Parathyroid adenoma (tissue), 2 donors: ENCODE results near the gene FAM53A.

Experiments
- H2AFZ ChIP-seq: fragments of 300-600 bp; sonication (generic); one replicate; pipeline ENCODE4 v1.7.0; 2017; ENCODE audit warnings: antibody characterized with exemption, mild to moderate bottlenecking
- H3K27ac ChIP-seq: fragments of 300-600 bp; sonication (generic); one replicate; pipeline ENCODE4 v1.7.0; 2017
- H3K27me3 ChIP-seq: fragments of 300-600 bp; sonication (generic); one replicate; pipeline ENCODE4 v1.7.0; 2017; ENCODE audit warnings: low read length; ENCODE audit not compliant: control insufficient read depth, insufficient read depth
- H3K36me3 ChIP-seq: fragments of 300-600 bp; sonication (generic); one replicate; pipeline ENCODE4 v1.7.0; 2017; ENCODE audit warnings: low read length; ENCODE audit not compliant: control insufficient read depth, insufficient read depth
- H3K4me1 ChIP-seq: fragments of 300-600 bp; sonication (generic); one replicate; pipeline ENCODE4 v1.7.0; 2017; ENCODE audit warnings: control low read depth
- H3K4me2 ChIP-seq: fragments of 300-600 bp; sonication (generic); one replicate; pipeline ENCODE4 v1.7.0; 2017; ENCODE audit warnings: low read length
- H3K4me3 ChIP-seq: fragments of 300-600 bp; sonication (generic); one replicate; pipeline ENCODE4 v1.7.0; 2017; ENCODE audit warnings: low read depth, low read length
- H3K79me2 ChIP-seq: fragments of 300-600 bp; sonication (generic); one replicate; pipeline ENCODE4 v1.7.0; 2017; ENCODE audit warnings: control low read depth
- H3K9ac ChIP-seq: fragments of 300-600 bp; sonication (generic); one replicate; pipeline ENCODE4 v1.7.0; 2017; ENCODE audit warnings: mild to moderate bottlenecking
- H3K9me3 ChIP-seq: fragments of 300-600 bp; sonication (generic); one replicate; pipeline ENCODE4 v1.7.0; 2017; ENCODE audit warnings: low read length; ENCODE audit not compliant: control insufficient read depth
- CTCF ChIP-seq: fragments of 300-600 bp; sonication (generic); IDR thresholded peaks from one replicate; pipeline ENCODE4 v1.7.0; 2017; ENCODE audit warnings: antibody characterized with exemption, mild to moderate bottlenecking
- donor health status: primary hyperparathyroidism.

FAM53A gene

DNA sequence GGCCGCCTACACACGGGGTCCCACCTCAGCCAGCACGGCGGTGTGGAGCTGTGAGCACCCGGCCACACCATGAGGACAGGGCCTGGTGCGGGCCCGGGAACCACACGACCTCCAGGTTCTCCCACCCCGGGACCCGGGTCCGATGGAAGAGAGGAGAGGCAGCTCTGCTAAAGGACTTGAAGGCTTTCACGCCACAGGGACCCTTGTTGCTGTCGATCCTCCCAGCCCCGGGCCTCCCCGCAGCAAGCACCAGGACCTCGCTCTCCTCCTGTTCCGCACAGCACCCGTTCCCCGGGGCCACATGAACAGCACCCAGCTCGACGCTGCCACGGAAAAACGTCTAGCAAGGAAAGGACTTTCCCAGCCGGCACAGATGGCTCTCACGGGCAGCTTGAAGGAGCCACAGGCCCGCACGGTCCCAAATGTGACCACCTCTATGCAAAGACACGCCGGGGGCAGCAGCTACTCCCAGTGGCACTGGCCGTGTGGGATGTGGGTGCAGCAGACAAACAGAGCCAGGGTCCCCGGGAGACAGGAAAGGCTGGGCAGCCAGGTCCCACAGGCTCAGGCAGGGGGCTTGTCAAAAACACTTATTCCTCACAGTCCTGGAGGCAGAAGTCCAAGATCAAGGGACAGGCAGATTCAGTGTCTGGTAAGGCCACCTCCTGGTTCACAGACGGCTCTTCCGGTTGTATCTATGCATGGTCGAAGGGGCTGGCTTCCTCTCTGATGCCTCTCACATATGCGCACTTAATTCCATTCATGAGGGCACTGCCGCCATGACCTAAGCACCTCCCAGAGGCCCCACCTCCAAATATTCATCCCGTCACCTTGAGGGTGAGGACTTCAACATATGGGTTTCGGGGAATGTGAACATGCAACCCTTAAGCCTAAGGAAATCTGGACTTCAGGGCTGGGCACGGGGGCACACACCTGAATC is 24.7 kb downstream of the FAM53A start:
- Histone ChIP-seq H3K4me3 (no peak overlapping the region), H2AFZ (no peak overlapping the region), H3K27me3 (no peaks in the 10 kb centered on the region), H3K79me2 (no peaks in the 10 kb centered on the region), H3K36me3 (no peaks in the 10 kb centered on the region), H3K4me2 (no peak overlapping the region), H3K9me3 (no peaks in the 10 kb centered on the region), H3K27ac (no peak overlapping the region), H3K9ac (no peak overlapping the region), H3K4me1 (no peaks in the 10 kb centered on the region)
- TF ChIP-seq CTCF, result no peak

DNA sequence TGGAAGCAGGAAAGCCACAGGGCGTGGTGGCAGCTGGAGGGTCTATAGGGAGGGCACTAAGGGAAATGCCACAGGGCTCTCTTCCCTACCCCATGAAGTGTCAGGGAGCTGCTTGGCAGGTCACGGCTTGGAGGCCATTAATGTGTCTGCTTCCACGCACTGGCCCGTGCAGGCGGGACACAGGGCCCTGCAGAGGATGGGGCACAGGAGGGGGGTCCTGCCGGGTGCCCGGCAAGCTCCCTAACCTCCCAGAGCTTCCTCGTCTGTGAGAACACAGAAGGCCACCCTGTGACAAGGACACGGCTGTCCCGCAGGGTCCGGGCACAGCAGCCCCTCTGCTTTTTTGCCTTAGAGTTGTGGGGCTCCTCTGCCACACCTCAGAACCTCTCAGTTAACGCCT is 25.5 kb downstream of the FAM53A start:
- Histone ChIP-seq H3K79me2 (no peaks in the 10 kb centered on the region), H3K27me3 (no peaks in the 10 kb centered on the region), H3K4me3 (no peak overlapping the region), H2AFZ (no peak overlapping the region), H3K9ac (no peak overlapping the region), H3K27ac (no peak overlapping the region), H3K9me3 (no peaks in the 10 kb centered on the region), H3K4me2 (no peak overlapping the region), H3K36me3 (no peaks in the 10 kb centered on the region), H3K4me1 (no peaks in the 10 kb centered on the region)
- TF ChIP-seq CTCF, result no peak

- H3K4me1 ChIP-seq, result no peaks in the 10 kb centered on the region
- H3K4me2 ChIP-seq, result no peak overlapping the region
- no peaks in the 10 kb centered on the region for H3K79me2 ChIP-seq
- H3K9ac ChIP-seq, result no peak overlapping the region
- H3K27ac ChIP-seq, result no peak overlapping the region
- no peaks in the 10 kb centered on the region for H3K27me3 ChIP-seq
- no peak for TF ChIP-seq CTCF
- no peak overlapping the region for H2AFZ ChIP-seq
- H3K36me3 ChIP-seq, result no peaks in the 10 kb centered on the region
- no peak overlapping the region for H3K4me3 ChIP-seq
- no peaks in the 10 kb centered on the region for H3K9me3 ChIP-seq
These were observed 26.0 kb downstream of the FAM53A start for GRCh38 chr4:1658146-1658545.

GRCh38 chr4:1656986-1657385 is 27.1 kb downstream of the FAM53A start:
- H3K79me2 ChIP-seq, result no peaks in the 10 kb centered on the region
- H3K27ac ChIP-seq, result no peak overlapping the region
- no peak overlapping the region for H3K9ac ChIP-seq
- TF ChIP-seq CTCF, result no peak
- H3K4me3 ChIP-seq, result no peak overlapping the region
- no peaks in the 10 kb centered on the region for H3K36me3 ChIP-seq
- no peak overlapping the region for H2AFZ ChIP-seq
- H3K9me3 ChIP-seq, result no peaks in the 10 kb centered on the region
- no peaks in the 10 kb centered on the region for H3K4me1 ChIP-seq
- no peak overlapping the region for H3K4me2 ChIP-seq
- H3K27me3 ChIP-seq, result no peaks in the 10 kb centered on the region

DNA sequence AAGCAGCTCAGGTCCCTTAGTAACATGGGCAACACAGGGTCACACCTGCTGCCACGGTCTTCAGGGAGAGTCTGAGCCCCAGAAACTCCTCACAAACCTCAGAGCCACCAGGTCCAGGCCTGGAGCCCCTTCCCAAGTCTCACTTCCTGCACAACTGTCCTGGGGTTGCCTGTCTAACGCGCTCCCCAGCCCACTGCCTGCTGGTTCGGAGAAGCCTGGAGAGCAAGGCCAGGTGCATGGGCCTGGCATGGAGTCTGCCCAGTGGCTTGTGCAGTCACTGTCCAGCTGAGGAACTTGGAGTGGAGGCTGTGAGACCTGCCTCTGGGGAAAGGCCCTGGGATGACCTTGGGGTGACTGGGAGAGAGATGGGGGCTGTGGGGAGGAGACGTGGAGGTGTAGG is 28.0 kb downstream of the FAM53A start:
- no peaks in the 10 kb centered on the region for H3K9me3 ChIP-seq
- H3K4me3 ChIP-seq, result no peak overlapping the region
- H3K27ac ChIP-seq, result no peak overlapping the region
- TF ChIP-seq CTCF, result no peak
- no peak overlapping the region for H3K4me2 ChIP-seq
- H3K4me1 ChIP-seq, result no peaks in the 10 kb centered on the region
- H3K79me2 ChIP-seq, result no peaks in the 10 kb centered on the region
- H3K9ac ChIP-seq, result no peak overlapping the region
- no peaks in the 10 kb centered on the region for H3K36me3 ChIP-seq
- H3K27me3 ChIP-seq, result no peaks in the 10 kb centered on the region
- H2AFZ ChIP-seq, result no peak overlapping the region
